Stimulated activated CD4-positive, alpha-beta T cell treated with anti-CD3 and anti-CD28 coated beads, Interleukin-12 subunit alpha, Interleukin-12 subunit beta, amount 100 ng/mL, for 48 hours (primary cell): ENCODE data around the gene KERA.

Experiments used
- DNase-seq, 3 donors: peaks; one replicate each; pipeline ENCODE4 v3.0.0-alpha.2; 2020; ENCODE audit warnings: low read depth in 2 of 3, low spot score in 1 of 3

The KERA gene

DNA sequence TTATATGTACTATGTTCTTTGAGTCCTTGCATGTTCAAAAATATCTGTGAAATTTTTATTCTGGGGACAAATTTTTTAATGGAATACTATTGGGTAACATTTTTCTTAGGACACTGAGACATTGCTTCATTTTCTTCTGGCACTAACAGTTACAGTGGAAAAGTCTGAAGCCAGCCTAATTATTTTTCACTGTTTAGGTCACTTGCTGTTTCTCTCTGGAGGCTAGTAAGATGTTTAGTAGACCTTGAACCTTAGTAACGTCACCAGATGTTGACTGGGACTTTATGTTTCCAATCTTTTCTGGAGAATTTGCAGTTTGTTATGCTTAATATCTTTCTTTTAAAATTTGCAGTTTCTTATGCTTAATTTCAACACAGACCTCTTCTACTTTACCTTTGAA is 40.8 kb downstream of the KERA start:
- DNase-seq, result no peak

- DNase-seq, result no peak
Measured at GRCh38 chr12:91009319-91009950, 48.4 kb downstream of the KERA start.

DNA sequence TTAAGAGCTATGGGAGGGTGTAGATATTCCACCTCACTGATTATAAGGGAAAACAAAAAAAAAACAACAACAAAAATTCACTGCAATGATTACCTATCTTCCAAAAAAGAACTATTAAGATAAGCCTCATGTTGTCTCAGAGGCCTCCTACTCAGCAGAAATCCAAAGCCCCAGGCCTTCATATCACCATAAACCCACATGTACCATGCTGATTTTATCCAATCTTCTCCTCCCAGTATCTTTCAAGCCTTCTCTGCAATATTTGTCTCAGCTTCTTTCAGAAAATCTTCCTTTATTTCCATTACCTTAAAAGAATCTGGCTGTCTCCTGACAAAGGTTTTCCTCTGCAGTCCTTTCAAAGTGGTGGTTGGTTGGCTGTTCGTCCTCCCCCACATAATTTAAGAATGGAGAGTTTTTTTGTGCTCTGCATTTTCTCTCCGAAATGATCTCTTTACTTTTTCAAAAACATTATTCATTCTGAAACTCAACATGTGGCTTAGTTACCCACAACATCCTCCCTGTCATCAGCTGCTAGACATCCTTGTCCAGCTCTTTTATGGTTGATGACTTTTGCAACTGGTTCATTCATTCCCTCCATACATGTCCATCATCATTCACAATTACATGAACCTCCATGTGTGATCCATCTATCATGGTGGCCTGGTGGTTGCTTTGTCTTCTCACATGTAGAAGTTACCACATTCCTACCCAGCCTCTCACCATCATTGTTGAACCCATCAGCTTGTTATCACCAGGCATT is 50.1 kb downstream of the KERA start:
- no peak for DNase-seq

DNA sequence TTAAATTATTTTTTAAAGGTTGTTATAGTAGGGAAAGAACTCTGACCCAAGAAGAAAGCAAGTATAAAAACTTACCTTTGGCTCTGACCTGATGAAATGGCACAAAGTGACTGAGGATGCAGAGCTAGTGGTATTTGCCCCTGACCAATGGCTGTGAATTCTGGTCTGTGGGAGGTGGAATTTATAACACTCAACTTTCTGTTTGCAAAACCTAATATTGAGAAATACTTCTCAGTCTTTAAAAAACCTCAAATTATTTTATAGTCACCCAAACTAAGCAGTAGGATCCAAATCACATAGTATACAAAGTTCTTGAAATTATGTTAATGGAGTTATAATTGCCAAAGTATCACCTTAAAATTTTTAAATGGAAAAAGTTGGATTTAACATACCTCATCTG is 53.0 kb downstream of the KERA start, which contains the start of gene EPYC:
Gene EPYC (minus strand): TSS at position 101 of the 400 bp plus-strand sequence. CDS start 2,407 bp downstream, outside the sequence.
- no peak for DNase-seq

- DNase-seq, result no peak
Measured at GRCh38 chr12:91003737-91004136, 54.1 kb downstream of the KERA start.

DNA sequence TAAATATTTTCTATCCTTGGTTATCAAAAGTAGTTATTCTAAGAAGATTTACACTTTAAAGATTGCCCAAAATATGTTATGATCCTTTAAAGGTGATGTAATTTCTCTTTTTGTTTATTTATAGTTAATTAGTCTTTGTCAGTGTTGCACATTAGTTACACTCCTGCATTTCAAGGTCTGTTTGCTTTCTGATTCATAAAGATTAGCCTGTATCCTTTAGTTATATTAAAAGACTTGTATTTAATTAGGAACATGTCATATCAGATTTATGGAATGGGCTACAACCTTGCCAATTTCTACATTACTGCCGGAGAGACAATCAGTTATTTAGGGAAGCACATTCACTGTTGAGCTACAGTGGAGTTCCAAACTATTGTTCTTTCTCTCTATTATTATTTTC is 56.5 kb downstream of the KERA start:
- DNase-seq, result no peak
